Keratinocyte (primary cell): ENCODE data around the gene NGFR. TPM values are rescaled to one million over a fixed set of nuclear protein-coding genes. Genes with fewer than 3 reads are reported as not detected.

Experiments
- DNase-seq: peaks from one replicate; pipeline ENCODE4 v3.0.0-alpha.2; 2011; ENCODE audit warnings: low read depth, missing footprints, low spot score
- FAIRE-seq: peaks from 2 replicates; lab custom pipeline; 2011; peaks lifted over from hg19 to GRCh38; lab: Jason Lieb, UNC
- H2AFZ ChIP-seq: 2 replicates; pipeline ENCODE4 v1.6.0; 2012; ENCODE audit warnings: low read length, control low read depth, inconsistent platforms; ENCODE audit not compliant: control insufficient read depth
- H3K27ac ChIP-seq: 2 replicates; pipeline ENCODE4 v1.5.1; 2011; ENCODE audit warnings: low read length; ENCODE audit not compliant: control insufficient read depth, insufficient read depth
- H3K27me3 ChIP-seq: 3 replicates; pipeline ENCODE4 v1.6.0; 2011; ENCODE audit warnings: low read length; ENCODE audit not compliant: control insufficient read depth, insufficient read depth; ENCODE audit errors: extremely low read depth
- H3K36me3 ChIP-seq, 2 experiments: 2 replicates in 1 of 2; 3 replicates in 1 of 2; pipeline ENCODE4 v1.5.1; 2011; ENCODE audit warnings: low read length in 2 of 2, mild to moderate bottlenecking in 1 of 2; ENCODE audit not compliant: control insufficient read depth in 2 of 2, insufficient read depth in 2 of 2; ENCODE audit errors: extremely low read depth in 1 of 2
- H3K4me1 ChIP-seq: 3 replicates; pipeline ENCODE4 v1.5.1; 2011; ENCODE audit warnings: low read length; ENCODE audit not compliant: control insufficient read depth, insufficient read depth; ENCODE audit errors: extremely low read depth
- H3K4me2 ChIP-seq: 3 replicates; pipeline ENCODE4 v1.6.0; 2011; ENCODE audit warnings: low read depth, low read length; ENCODE audit not compliant: control insufficient read depth, insufficient read depth; ENCODE audit errors: extremely low read depth
- H3K4me3 ChIP-seq, 3 experiments: fragments of 200-600 bp in 1 of 3; sonication (generic) in 1 of 3; 2 replicates in 2 of 3; 3 replicates in 1 of 3; pipeline ENCODE4 v1.5.1; 2011 to 2016; ENCODE audit warnings: low read length in 3 of 3, mild to moderate bottlenecking in 3 of 3, control low read depth in 2 of 3, inconsistent platforms in 1 of 3, low read depth in 1 of 3, mixed read lengths in 1 of 3, mixed run types in 1 of 3, moderate library complexity in 1 of 3; ENCODE audit not compliant: control insufficient read depth in 2 of 3, insufficient read depth in 2 of 3; ENCODE audit errors: extremely low read depth in 1 of 3
- H3K79me2 ChIP-seq: 2 replicates; pipeline ENCODE4 v1.6.0; 2012; ENCODE audit warnings: low read length; ENCODE audit not compliant: control insufficient read depth, insufficient read depth
- H3K9ac ChIP-seq: 3 replicates; pipeline ENCODE4 v1.6.0; 2011; ENCODE audit warnings: low read length; ENCODE audit not compliant: control insufficient read depth, insufficient read depth; ENCODE audit errors: extremely low read depth
- H3K9me1 ChIP-seq: 3 replicates; pipeline ENCODE4 v1.6.0; 2011; ENCODE audit warnings: low read length; ENCODE audit not compliant: control insufficient read depth, insufficient read depth; ENCODE audit errors: extremely low read depth
- H3K9me3 ChIP-seq: 2 replicates; pipeline ENCODE4 v1.5.1; 2012; ENCODE audit warnings: low read depth, low read length; ENCODE audit not compliant: control insufficient read depth
- H4K20me1 ChIP-seq: 3 replicates; pipeline ENCODE4 v1.6.0; 2011; ENCODE audit warnings: low read length; ENCODE audit not compliant: control insufficient read depth, insufficient read depth; ENCODE audit errors: extremely low read depth
- CTCF ChIP-seq, 3 experiments: IDR thresholded peaks in 1 of 3; conservative IDR thresholded peaks in 1 of 3; optimal IDR thresholded peaks in 1 of 3; 2 replicates in 2 of 3; 3 replicates in 1 of 3; pipeline versions ENCODE3 to v1.5.1; 2011; ENCODE audit warnings: low read length in 3 of 3, mild to moderate bottlenecking in 3 of 3, moderate library complexity in 2 of 3, control low read depth in 1 of 3, inconsistent platforms in 1 of 3; ENCODE audit not compliant: insufficient read depth in 2 of 3; ENCODE audit errors: extremely low read depth in 1 of 3
- EZH2 ChIP-seq: IDR thresholded peaks from one replicate; pipeline ENCODE4 v1.6.1; 2012; ENCODE audit warnings: inconsistent platforms, mild to moderate bottlenecking, low read length, moderate library complexity
- dilution Hi-C: fragments of 300-500 bp; cut with MboI; formaldehyde crosslinking; loops from one replicate; pipeline ENCODE4 v1.7.0; 2020; ENCODE audit warnings: low sequenced_read_pairs; ENCODE audit not compliant: extremely low pct_ligation_motif_present
- polyA plus RNA-seq, 5 experiments: library from polyadenylated mRNA; depleted of rRNA in 3 of 5; stranded (reverse) in 3 of 5; stranded (forward) in 1 of 5; unstranded in 1 of 5; fragments of >200 nt; gene quantifications; 1 replicate in 1 of 5; 2 replicates in 3 of 5; 3 replicates in 1 of 5; pipeline versions ENCODE4 v1.2.1 to v1.2.3, GENCODE V29; 2011 to 2012; ENCODE audit warnings: missing spikeins in 2 of 5, low read depth in 1 of 5, low replicate concordance in 1 of 5

NGFR gene
- polyA plus RNA-seq, 1 donor (not counting 4 experiments of a cell fraction or from before 2014, with no cell fraction given), result 1.7 TPM

DNA sequence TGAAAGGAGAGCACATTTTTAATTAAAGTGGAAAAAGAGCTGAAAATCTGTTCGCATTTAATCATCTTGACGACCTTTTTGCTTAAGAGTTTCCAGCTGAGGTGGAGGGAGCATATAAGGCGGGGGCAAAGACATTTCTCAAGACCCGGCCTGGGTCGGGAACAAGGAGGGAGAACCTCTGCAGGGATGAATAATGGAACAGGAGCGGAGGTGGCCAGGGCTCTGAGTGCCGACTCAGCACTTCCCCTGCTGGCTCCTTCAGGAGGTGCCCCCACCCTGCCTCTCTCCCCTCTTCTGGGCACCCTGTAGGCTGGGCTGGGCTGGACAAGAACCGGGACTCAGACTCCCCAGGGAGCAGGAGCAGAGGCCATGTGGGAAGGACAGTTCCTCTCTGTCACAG, 7.9 kb upstream of the NGFR start:
- dilution Hi-C loops, result no loop called here
- no peak overlapping the region for H3K4me2 ChIP-seq
- H3K27ac ChIP-seq, result no peak overlapping the region
- H3K79me2 ChIP-seq, result no peaks in the 10 kb centered on the region
- H3K27me3 ChIP-seq, result peaks cover 34% of the 10 kb centered on the region
- H3K9ac ChIP-seq, result no peak overlapping the region
- no peaks in the 10 kb centered on the region for H3K9me1 ChIP-seq
- peaks cover 6% of the 10 kb centered on the region for H3K4me1 ChIP-seq
- TF ChIP-seq CTCF (optimal IDR thresholded peaks at IDR 0.05 in 1 of 3, IDR thresholded peaks at IDR 0.05 in 1 of 3, conservative IDR thresholded peaks at IDR 0.05 in 1 of 3; ENCODE audit: extremely low read depth in 1 of 3, insufficient read depth in 2 of 3, low read length in 3 of 3) (no peak), EZH2 (no peak)
- H4K20me1 ChIP-seq, result no peaks in the 10 kb centered on the region
- no peak overlapping the region for H3K4me3 ChIP-seq
- H3K36me3 ChIP-seq, result no peaks in the 10 kb centered on the region
- no peak for DNase-seq
- no peak for FAIRE-seq
- no peak overlapping the region for H2AFZ ChIP-seq
- H3K9me3 ChIP-seq, result no peaks in the 10 kb centered on the region

DNA sequence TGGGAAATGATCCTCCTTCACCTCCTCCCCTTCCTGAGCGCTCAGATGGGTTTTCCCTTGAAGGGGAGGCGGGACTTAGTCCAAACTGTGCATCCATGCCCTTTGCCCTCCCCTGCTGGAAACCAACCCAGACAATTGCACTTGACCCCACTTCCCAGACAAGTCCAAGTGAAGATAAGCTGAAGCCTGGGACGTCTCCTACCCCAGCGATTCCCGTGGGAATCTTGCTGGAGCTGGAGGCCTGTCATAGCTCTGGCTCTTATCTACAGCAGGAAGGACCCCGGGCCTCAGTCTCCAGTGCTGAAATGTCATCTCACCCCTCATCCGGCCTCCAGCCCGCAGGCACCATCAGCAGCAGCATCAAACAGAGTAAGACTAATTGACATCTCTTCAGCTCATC, 6.5 kb upstream of the NGFR start:
- Histone ChIP-seq H3K4me3 (no peak overlapping the region), H3K4me1 (peaks cover 6% of the 10 kb centered on the region), H3K79me2 (no peaks in the 10 kb centered on the region), H3K27ac (no peak overlapping the region), H3K4me2 (no peak overlapping the region), H3K9ac (no peak overlapping the region), H3K9me1 (no peaks in the 10 kb centered on the region), H3K36me3 (no peaks in the 10 kb centered on the region), H3K9me3 (no peaks in the 10 kb centered on the region), H4K20me1 (no peaks in the 10 kb centered on the region), H3K27me3 (peaks cover 34% of the 10 kb centered on the region), H2AFZ (no peak overlapping the region)
- dilution Hi-C loops, result no loop called here
- no peak for TF ChIP-seq EZH2
- no peak for TF ChIP-seq CTCF (optimal IDR thresholded peaks at IDR 0.05 in 1 of 3, IDR thresholded peaks at IDR 0.05 in 1 of 3, conservative IDR thresholded peaks at IDR 0.05 in 1 of 3; ENCODE audit: extremely low read depth in 1 of 3, insufficient read depth in 2 of 3, low read length in 3 of 3)
- no peak for DNase-seq
- FAIRE-seq, result no peak
